Nephron progenitor cell (in vitro differentiated cells): ENCODE data around the gene SORCS2.

Experiments
- DNase-seq: peaks from one replicate; pipeline ENCODE4 v3.0.0; 2021
- H3K27ac Mint-ChIP-seq: 2 replicates; pipeline ENCODE4 v1.8.0; 2021; ENCODE audit warnings: mild to moderate bottlenecking, moderate library complexity, mixed read lengths
- H3K27me3 Mint-ChIP-seq: 2 replicates; pipeline ENCODE4 v1.8.0; 2021; ENCODE audit warnings: mild to moderate bottlenecking, low read depth, mixed read lengths; ENCODE audit not compliant: poor library complexity
- H3K36me3 Mint-ChIP-seq: 2 replicates; pipeline ENCODE4 v1.8.0; 2021; ENCODE audit warnings: low read depth, mixed read lengths
- H3K4me1 Mint-ChIP-seq: 2 replicates; pipeline ENCODE4 v1.8.0; 2021; ENCODE audit warnings: mixed read lengths
- H3K4me3 Mint-ChIP-seq: 2 replicates; pipeline ENCODE4 v1.8.0; 2021; ENCODE audit warnings: mild to moderate bottlenecking, moderate library complexity, mixed read lengths
- H3K9me3 Mint-ChIP-seq: 2 replicates; pipeline ENCODE4 v1.8.0; 2021; ENCODE audit warnings: mild to moderate bottlenecking, moderate library complexity, mixed read lengths
- CTCF ChIP-seq: fragments of 200-600 bp; sonication (generic); IDR thresholded peaks from 2 replicates; pipeline ENCODE4 v1.5.0; 2021; ENCODE audit warnings: antibody characterized with exemption

SORCS2 gene

GRCh38 chr4:7398788-7399439 is 206.6 kb downstream of the SORCS2 start:
- Mint-ChIP-seq H3K4me1 (peaks cover 41% of the 10 kb centered on the region), H3K27me3 (peaks cover 6% of the 10 kb centered on the region), H3K9me3 (peaks cover 4% of the 10 kb centered on the region), H3K27ac (no peak overlapping the region), H3K4me3 (no peak overlapping the region), H3K36me3 (no peaks in the 10 kb centered on the region)
- no peak for TF ChIP-seq CTCF
- DNase-seq, result no peak

- no peak for TF ChIP-seq CTCF
- DNase-seq, result no peak
- no peak overlapping the region for H3K27ac Mint-ChIP-seq
- H3K4me3 Mint-ChIP-seq, result no peak overlapping the region
- H3K9me3 Mint-ChIP-seq, result peaks cover 11% of the 10 kb centered on the region
- peaks cover 6% of the 10 kb centered on the region for H3K27me3 Mint-ChIP-seq
- no peaks in the 10 kb centered on the region for H3K36me3 Mint-ChIP-seq
- H3K4me1 Mint-ChIP-seq, result peaks cover 33% of the 10 kb centered on the region
Measured at GRCh38 chr4:7399440-7400234, 207.3 kb downstream of the SORCS2 start.

GRCh38 chr4:7400671-7401298 is 208.4 kb downstream of the SORCS2 start:
- no peak overlapping the region for H3K4me3 Mint-ChIP-seq

GRCh38 chr4:7402526-7402925 is 210.2 kb downstream of the SORCS2 start:
- Mint-ChIP-seq H3K4me1 (peaks cover 14% of the 10 kb centered on the region), H3K27me3 (peaks cover 9% of the 10 kb centered on the region), H3K36me3 (no peaks in the 10 kb centered on the region), H3K4me3 (no peak overlapping the region), H3K9me3 (peaks cover 40% of the 10 kb centered on the region), H3K27ac (no peak overlapping the region)
- TF ChIP-seq CTCF, result no peak
- DNase-seq, result no peak

More at GRCh38 chr4:7400671-7401298, 208.4 kb downstream of the SORCS2 start:
- no peak for DNase-seq
- no peak overlapping the region for H3K27ac Mint-ChIP-seq
- H3K4me1 Mint-ChIP-seq, result peaks cover 26% of the 10 kb centered on the region
- H3K9me3 Mint-ChIP-seq, result peaks cover 22% of the 10 kb centered on the region
- H3K27me3 Mint-ChIP-seq, result peaks cover 9% of the 10 kb centered on the region
- no peaks in the 10 kb centered on the region for H3K36me3 Mint-ChIP-seq
- TF ChIP-seq CTCF, result no peak

GRCh38 chr4:7403001-7403400 is 210.7 kb downstream of the SORCS2 start:
- H3K27me3 Mint-ChIP-seq, result peaks cover 9% of the 10 kb centered on the region
- peaks cover 44% of the 10 kb centered on the region for H3K9me3 Mint-ChIP-seq
- no peaks in the 10 kb centered on the region for H3K36me3 Mint-ChIP-seq
- no peak for TF ChIP-seq CTCF
- H3K27ac Mint-ChIP-seq, result no peak overlapping the region
- H3K4me1 Mint-ChIP-seq, result peaks cover 9% of the 10 kb centered on the region
- DNase-seq, result no peak
- H3K4me3 Mint-ChIP-seq, result no peak overlapping the region
